ENCODE data around the gene SERPINF2. TPM values are rescaled to one million over a fixed set of nuclear protein-coding genes. Genes with fewer than 3 reads are reported as not detected.

SERPINF2 gene
- 10 to 100 TPM in 2 of 4 donors, 1 to 10 TPM in 2; 8.0 to 19.8 (median 9.6) TPM for total RNA-seq

DNA sequence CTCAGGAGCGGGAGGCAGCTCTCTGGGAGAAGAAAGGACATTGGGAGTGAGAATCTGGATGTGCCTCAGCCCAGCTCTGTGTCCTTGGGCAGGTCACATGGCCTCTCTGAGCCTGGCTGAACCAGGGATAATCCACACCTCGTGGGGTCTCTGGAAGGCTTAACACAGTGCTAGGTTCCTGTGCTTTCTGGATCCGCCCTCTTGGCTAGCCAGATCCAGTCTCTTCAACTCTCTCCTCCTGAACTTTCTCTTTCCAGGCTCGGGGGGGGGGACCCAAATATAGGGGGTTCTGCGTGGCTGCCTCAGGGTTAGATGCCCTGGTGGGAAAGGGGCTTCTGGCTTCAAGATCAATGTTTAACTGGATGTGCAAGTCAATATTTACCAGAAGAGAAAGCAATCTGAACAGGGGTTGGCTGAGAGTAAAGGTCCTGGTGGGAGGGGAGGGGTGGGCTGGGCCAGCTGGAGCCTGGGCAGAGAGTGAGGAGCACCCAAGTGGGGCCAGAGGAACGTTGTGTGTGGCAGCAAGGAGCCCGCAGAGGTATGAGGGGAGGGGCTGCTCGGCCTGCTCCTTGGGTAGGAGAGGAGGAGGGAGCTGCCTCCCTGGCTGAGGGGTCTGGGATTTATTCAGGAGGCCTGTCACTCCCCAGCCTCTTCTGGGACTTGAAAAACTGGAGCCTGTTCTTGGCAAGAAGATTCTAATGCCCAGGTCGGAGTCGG is at the start of gene SERPINF2:
Gene SERPINF2, plus strand, starts transcription at position 501 of the 717 bp plus-strand sequence. CDS start 2,125 bp downstream, outside the sequence.
- TF ChIP-seq CTCF (IDR thresholded peaks at IDR 0.05; ENCODE audit: low read depth): no peak

DNA sequence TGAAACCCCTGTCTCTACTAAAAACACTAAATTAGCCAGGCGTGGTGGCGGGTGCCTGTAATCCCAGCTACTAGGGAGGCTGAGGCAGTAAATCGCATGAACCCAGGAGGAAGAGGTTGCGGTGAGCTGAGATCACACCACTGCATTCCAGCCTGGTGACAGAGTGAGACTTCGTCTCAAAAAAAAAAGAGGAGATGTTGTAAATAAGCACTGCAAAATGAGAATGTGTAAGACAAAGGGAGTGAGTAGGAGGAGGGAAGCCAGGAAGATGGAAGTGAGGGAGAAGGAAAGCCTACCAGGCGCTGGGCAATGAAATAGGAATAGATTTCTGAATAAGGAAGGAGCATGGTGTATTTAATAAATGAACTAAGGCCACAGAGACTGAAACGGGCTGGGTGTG is 49.3 kb upstream of the SERPINF2 start:
- TF ChIP-seq CTCF (IDR thresholded peaks at IDR 0.05; ENCODE audit: low read depth): no peak

DNA sequence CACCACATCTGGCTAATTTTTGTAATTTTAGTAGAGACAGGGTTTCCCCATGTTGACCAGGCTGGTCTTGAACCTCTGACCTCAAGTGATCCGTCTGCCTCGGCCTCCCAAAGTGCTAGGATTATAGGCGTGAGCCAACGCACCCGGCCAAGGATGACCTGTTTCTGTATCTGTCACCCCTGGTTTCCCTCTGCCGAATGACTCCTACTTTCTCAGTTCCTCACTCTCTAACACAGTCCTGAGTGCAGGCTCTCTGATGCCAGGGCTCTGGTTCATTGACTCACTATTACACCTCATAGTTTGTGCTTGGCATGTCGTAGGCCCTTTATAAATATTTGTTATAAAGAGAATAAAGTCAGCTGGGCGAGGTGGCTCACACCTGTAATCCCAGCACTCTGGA is 47.3 kb upstream of the SERPINF2 start:
- TF ChIP-seq CTCF (IDR thresholded peaks at IDR 0.05; ENCODE audit: low read depth): no peak

DNA sequence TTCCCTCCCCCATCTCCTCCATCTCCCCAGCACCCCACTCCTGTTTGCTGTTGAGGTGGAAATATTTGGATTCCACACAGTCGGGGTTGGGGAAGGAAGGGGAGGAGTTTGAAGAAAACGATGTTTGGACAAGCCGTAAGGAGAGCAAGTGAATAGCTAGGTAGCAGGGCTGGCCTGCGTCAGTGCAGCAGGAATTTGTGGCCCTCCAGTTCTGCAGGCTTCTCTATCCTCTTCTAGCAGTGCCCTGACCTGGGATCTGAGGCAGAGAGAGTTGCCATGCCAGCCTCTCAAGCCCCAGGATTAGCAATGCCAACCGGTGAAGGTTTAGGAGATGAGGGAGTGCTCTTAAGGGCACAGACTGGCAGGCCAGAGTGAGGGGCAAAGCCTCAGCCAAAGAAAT is 45.0 kb upstream of the SERPINF2 start:
- no peak for TF ChIP-seq CTCF (IDR thresholded peaks at IDR 0.05; ENCODE audit: low read depth)

GRCh38 chr17:1703063-1703462 is 39.6 kb upstream of the SERPINF2 start:
- TF ChIP-seq CTCF (IDR thresholded peaks at IDR 0.05; ENCODE audit: low read depth): no peak

DNA sequence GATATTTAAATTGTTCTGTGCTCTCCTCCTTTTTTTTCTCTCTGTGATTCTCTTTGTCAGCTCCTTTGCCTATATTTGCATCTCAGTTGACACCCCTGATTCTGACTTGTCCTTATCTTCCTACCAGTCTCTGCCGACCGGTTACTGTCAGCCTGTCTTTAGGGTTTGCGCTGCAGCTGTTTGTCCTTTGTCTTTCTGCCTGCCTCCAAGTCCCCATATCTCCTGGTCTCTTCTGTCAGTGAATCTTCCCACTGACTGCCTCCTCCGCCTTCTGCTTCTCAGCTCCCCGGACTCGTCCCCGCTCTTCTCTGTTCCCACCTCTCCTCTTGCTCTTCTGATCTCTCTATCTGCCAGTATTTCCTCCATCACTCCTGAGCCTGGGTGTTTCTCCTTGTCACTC is 37.7 kb upstream of the SERPINF2 start:
- TF ChIP-seq CTCF (IDR thresholded peaks at IDR 0.05; ENCODE audit: low read depth): no peak

- no peak for TF ChIP-seq CTCF (IDR thresholded peaks at IDR 0.05; ENCODE audit: low read depth)
Measured at GRCh38 chr17:1707107-1707506, 35.6 kb upstream of the SERPINF2 start.
